Middle frontal gyrus (tissue), 1 donor: Measurements from ENCODE around the gene ZNF74.
"Not testable (repeated sequence)": the region's sequence is repeated elsewhere in the genome, so short reads cannot be mapped to it uniquely, and the experiment has no call there.

Experiments
- DNase-seq: peaks from one replicate; pipeline ENCODE4 v3.0.0-alpha.2; 2015; ENCODE audit warnings: low spot score; ENCODE audit errors: extremely low spot score

ZNF74 gene

DNA sequence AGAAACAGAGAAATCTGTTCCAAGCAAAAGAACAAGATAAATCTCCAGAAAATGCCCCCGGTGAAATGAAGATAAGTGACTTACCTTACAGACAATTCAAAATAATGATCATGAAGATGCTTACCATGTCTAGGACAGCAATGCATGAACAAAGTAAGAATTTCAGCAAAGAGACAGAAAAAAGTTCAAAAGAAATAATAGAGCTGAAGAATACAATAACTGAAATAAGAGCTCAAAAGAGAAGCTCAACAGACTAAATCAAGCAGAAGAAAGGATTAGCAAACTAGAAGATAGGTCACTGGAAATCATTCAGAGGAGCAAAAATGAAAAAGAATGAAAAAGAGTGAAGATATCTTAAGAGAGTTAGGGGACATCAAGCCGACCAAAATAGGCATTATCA lies 19.8 kb upstream of the ZNF74 start:
- DNase-seq: not testable (repeated sequence)

DNA sequence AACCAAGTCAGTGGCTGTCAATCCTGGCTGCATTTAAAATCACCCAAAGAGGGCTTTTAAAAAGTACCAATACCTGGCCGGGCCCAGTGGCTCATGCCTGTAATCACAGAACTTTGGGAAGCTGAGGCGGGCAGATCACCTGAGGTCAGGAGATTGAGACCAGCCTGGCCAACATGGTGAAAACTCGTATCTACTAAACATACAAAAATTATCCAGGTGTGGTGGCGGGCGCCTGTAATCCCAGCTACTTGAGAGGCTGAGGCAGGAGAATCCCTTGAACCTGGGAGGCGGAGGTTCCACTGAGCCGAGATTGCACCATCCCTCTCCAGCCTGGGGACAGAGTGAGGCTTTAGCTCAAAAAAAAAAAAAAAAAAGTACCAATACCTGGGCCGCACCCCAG lies 17.7 kb upstream of the ZNF74 start:
- not testable (repeated sequence) for DNase-seq

DNA sequence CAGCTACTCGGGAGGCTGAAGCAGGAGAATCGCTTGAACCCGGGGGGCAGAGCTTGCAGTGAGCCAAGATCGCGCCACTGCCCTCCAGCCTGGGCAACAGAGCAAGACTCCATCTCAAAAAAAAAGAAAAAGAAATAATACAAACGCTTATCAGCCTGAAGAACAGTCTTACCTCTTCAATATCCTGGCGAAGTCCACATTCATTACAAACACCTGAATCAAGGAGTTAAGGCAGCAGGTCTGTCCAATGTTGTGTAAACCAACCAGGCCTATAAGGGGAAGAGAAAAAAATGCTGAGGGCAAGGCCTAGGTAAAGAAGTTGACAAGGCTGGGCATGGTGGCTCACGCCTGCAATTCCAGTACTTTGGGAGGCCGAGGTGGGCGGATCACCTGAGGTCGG lies 17.0 kb upstream of the ZNF74 start:
- DNase-seq: not testable (repeated sequence)

DNA sequence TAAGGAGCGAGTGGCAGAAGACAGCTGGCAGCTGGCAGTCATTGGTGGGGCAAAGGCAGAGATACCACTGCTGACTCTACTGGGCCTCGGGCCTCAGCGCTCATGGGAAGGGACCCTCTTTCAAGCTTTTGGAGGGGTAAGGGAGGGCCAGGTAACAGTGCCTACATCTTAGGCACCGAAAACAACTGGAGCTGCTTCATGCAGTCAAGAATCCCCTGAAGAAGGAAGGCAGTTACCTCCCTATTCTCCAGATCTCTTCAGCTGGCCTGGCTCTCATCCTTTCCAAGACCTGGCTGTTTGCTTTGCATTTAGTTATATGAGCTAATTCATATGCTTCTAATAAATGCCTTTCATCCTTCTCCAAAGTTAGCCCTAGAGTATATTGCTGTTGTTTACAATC lies 15.8 kb upstream of the ZNF74 start:
- no peak for DNase-seq

DNA sequence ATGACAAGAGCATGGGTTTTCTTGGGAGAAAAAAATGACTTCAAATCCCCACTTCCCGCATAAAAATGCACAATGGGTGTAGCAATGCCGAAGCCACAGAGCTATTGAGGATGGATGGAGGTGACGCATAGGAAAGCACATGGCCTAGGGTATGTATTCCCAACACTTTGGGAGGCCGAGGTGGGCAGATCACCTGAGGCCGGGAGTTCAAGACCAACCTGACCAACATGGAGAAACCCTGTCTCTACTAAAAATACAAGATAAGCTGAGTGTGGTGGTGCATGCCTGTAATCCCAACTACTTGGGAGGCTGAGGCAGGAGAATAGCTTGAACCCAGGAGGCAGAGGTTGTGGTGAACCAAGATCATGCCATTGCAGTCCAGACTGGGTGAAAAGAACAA lies 15.3 kb upstream of the ZNF74 start:
- not testable (repeated sequence) for DNase-seq

DNA sequence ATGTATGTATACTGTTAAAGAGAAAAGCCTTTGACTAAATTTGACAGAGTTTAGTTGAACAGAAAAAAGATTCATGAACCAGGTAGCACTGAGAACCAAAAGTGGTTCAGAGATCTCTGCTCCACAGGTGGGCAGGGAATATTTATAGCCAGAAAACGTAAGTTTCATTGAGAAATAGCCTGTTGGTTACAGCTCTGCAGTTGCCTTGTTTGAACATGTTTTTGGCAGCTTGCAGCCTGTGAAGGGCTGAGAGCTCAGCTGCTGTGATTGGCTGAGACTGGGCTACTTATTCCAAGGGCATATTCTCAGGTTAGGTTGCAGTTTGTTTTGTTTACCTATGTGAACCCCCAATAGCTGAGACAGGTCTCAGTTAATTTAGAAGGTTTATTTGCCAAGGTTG lies 13.5 kb upstream of the ZNF74 start:
- no peak for DNase-seq

DNA sequence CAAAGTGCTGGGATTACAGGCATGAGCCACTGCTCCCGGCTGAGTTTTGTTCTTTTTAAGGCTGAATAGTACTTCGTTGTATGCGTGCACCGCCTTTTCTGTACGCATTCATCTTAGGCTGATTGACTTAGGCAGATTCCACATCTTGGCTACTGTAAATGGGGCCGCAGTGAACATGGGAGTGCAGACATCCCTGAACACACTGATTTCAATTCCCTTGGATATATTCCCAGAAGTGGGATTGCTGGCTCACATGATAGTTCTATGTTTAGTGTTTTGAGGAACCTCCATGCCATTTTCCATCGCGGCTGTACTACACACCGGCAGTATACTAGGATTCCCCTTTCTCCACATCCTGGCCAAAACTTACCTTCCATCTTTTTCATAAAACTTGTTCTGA lies 10.4 kb upstream of the ZNF74 start:
- DNase-seq: no peak

DNA sequence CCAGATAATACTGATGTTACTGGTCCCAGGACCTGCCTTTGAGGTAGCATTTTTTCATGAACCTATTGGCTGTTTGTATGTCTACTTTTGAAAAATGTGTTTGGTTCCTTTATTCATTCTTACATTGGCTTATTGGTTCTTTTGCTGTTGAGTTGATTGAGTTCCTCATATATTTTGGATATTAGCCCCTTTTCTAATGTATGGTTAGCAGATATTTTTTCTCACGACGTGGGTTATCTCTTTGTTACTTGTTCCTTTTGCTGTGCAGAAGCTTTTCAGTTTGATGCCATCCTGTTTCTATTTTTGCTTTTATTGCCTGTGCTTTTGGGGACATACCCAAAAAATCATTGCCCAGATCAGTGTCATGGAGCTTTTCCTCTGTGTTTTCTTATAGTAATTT lies 9.8 kb upstream of the ZNF74 start:
- no peak for DNase-seq

DNA sequence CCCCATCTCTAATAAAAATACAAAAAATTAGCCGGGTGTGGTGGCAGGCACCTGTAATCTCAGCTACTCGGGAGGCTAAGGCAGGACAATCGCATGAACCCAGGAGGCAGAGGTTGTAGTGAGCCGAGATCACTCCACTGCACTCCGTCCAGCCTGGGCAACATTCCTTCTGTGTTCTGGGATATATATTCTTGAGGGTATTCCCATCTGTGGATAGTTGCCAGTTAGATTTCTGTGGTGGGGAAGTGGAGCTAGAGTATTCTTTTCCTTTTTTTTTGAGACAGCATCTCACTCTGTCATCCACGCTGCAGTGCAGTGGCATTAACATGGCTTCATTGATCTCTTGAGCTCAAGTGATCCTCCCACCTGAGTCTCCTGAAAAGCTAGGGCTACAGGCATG lies 9.1 kb upstream of the ZNF74 start:
- DNase-seq: no peak

DNA sequence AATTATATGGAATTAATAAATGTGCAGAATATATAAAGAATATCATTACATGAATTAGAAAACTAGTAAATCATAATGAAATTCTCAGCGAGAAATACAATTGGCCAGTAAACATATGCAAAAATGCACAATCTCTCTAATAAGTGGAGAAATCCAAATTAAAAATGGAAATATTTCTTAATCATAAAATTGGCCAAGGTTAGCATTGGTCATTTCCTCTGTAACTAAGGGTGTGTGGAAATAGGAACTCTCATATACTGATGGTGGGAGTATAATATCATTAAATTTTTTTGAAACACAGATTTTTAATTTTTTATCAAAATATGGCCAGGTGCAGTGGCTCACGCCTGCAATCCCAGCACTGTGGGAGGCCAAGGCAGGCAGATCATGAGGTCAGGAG lies 7.6 kb upstream of the ZNF74 start:
- DNase-seq: no peak

DNA sequence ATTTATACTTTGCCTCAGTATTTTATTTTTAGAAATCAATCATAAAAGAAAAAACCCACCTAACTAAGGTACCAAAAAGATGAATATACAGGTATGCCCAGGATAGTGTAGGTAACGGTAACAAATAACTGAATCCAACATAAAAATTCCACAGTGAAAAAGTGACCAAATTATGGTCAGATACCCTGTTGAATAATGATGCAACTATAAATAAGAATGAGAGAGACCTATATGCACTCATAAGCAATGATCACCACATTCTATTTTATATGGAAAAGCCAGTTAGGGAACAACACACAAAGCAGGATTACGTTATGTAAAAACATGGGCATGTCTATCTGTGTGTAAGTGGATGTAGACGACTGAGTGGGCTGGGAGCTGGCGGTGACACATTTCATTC lies 7.0 kb upstream of the ZNF74 start:
- DNase-seq: no peak

DNA sequence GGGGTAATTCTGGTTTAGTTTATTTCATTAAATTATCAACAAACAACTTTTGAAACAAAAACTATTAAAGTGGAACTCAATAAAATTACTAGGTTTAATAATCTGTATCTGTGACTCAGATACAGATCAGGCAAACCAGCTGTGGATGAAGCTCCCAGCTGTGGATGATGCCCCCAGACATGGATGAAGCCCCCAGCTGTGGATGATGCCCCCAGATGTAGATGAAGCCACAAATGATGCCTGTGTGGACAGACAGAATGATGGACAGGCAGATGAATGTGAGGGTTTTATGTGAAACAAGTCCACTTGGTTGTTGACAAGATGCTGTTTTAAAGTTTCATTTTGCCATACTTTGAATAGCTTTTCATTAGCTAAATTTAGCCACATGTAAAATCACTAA lies 5.8 kb upstream of the ZNF74 start:
- DNase-seq: no peak

DNA sequence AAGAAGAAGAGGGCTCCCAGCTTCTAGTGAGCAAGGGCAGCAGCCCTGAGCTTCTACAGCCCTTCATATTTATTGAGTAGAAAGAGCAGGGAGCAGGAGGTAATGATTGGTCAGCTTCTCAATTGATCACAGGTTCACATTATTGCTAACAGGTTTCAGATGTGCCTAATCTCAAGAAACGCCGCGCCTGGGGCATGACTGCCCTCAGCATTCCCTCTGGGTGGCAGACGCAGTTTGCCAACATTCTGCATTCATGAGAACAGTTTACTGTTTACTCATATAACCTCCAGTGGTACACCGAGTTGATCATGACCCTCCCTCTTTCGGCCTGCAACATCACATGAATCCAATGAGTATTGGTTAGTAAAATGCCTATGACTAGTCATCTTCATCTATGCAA lies 4.7 kb upstream of the ZNF74 start:
- DNase-seq: no peak

DNA sequence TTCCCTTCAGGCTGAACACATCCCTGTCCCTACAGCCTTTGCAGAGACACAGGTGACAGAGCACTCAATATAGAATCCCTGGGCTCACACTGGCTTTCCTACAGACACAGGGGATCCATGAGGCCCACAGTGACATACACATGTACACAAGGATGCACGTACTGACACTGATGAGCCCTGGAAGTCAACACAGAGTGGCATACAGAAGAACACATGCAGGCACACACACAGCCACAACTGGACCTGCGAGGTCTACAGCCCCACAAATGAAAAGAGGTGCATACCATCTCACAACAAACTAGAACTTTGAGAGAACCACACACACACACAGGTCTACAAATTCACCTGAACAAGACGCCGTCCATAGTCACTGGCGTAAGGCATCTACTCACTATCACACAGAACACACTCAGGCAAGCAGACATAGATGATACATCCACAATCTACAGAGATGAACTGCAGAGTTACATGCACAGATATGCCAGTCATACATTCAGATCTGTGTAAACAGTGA lies 3.5 kb upstream of the ZNF74 start:
- no peak for DNase-seq

DNA sequence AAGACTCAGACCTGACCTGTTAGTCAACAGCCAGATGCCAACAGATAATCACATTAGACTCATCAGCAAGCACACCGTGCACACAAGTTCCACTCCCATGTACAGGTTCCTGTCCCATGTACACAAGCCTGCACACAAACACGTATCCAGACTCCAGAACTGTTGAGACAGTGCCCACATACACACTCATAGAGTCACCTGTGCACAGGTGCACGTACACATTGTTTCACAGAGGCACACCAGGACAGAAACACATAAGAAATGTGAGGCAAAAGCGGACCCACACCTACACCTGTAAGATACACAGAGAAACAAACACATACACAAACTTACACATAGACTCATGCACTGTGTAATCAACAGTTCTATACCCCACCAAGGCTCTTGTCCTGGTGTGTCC lies 2.7 kb upstream of the ZNF74 start:
- DNase-seq: no peak

DNA sequence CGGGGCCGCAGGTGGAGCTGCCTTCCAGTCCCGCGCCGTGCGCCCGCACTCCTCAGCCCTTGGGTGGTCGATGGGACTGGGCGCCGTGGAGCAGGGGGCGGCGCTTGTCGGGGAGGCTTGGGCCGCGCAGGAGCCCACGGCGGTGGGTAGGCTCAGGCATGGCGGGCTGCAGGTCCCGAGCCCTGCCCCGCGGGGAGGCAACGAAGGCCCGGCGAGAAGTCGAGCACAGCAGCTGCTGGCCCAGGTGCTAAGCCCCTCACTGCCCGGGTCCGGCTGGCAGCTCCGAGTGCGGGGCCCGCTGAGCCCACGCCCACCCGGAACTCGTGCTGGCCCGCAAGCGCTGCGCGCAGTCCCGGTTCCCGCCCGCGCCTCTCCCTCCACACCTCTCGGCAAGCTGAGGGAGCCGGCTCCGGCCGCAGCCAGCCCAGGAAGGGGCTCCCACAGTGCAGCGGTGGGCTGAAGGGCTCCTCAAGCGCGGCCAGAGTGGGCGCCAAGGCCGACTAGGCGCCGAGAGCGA lies 1.5 kb upstream of the ZNF74 start:
- not testable (repeated sequence) for DNase-seq

DNA sequence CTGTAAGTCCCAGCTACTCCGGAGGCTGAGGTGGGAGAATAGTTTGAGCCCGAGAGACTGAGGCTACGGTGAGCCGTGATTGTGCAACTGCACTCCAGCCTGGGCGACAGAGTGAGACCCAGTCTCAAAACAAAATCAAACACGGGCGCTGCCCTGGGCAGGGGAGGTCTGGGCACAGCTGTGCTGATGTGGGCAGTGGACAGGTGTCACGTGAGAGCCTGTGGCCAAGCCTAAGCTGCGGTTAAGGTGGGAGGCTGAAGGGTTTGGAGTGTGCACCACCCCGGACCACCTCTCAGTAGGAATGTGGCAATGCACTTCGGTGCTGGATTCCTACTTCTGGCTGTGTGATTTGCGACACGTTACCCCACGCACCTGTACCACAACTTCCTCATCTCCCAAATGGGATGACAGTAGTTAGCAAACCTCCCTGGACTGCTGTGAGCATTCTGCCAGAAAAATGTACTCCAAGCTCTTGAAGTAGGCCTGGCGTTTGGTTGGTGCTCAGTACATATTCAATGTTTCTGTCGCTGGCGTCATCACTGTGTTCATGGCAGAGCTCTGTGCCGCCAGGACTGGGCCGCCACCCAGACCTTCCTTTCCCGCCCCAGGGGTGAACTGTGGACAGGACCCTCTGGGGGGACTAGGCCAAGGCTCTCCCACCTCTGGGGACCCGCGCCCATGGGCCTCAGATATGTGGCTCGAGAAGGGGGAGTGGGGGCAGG lies 807 bp upstream of the ZNF74 start:
- DNase-seq: no peak

DNA sequence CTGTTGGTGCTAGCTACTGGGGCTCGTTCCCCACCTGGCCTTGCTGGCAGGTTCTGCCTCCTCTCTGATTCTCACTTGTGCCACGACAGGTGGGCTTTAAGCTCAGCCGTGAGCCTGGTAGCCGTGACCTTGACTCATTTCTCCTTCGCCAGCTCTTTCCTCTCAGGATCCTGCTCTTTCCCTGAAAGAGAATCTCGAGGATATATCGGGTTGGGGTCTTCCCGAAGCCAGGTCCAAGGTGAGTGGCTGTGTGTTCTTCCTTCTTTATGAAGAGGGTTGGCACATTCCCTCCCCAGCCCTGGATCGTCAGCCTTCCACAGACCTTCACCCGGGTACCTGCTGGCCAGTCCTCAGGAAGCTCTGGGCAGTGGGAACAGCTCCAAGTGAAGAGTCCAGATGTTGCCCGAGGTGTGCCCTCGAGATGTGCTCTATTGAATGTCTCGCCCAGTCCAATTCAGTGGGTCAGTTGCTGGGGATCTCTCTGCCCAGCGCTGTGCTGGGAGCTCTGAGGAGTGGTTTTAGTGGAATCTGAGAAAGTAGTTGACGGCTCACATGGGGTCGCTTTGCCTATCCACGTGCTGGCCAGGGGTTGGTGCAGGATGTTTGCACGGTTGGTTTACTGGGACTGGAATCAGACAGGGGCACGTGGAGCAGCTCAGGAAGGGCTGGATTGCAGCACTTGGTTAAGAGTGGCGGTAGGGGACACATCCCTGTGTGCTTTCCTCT lies 1.4 kb downstream of the ZNF74 start:
- no peak for DNase-seq

DNA sequence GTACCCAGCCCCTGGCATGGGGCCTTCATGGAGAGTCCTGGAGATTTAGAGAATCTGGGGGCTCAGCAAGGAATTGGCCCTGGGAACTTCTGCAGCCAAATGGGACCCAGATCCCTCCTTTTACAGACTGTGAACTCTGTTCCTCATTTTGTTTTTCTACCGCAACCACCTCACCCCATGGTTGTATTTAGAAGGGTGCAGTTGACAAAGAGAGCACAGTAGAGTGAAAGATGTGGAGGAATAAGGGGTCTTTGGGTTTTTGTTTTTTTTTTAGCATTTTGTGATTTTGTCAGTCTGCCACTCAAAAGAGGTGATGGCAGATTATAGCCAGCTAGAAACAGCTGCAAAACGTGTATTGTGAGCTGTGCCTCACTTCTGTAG lies 1.9 kb downstream of the ZNF74 start:
- DNase-seq: no peak

DNA sequence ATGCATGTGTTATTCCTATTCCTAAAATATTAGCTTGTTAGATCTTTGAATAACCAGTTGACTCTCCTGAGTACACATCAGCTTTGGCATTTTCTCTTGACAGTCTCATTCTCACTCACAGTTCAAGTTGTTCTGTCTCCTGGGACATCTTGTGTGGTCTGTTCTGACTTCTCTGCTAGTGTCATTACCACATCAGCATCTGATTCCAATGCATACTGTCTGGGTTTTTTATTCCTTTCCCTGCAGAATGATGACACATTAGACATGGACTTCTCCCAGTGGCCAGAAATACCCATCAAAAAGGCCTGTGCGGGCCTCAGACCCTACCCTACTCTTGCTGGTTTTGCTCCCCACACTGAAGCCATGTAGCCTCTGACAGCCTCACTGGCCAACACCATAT lies 2.7 kb downstream of the ZNF74 start:
- no peak for DNase-seq

DNA sequence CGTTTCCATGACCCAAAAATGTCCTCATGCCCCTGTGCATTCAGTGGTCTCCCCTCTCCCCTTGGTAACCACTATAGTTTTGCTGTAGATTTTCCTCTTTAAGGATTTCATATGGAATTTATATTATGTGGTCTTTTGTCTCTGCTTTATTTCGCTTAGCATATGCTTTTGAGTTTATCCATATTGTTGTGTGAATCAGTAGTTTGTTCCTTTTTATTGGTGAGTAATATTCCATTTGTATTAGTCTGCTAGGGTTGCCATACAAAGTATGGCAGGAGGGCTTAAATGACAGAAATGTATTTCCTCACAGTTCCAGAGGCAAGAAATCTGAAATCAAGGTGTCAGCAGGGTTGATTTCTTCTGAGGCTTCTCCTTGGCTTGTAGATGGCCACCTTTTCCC lies 3.5 kb downstream of the ZNF74 start:
- no peak for DNase-seq

DNA sequence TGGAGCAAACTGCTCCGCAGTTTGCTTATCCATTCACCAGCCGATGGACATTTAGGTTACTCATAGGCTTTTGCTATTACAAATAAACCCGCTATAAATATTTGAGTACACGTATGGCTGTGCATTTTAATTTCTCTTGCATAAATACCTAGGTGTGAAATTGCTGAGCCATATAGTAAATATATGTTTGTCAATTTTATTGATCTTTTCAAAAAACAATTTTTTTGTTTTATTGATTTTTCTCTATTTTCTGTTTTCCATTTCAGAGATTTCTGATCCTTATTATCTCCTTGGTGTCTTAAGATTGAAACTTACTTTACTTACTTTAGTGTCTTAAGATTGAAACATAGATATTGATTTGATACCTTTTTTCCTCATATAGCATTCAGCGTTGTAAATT lies 4.5 kb downstream of the ZNF74 start:
- no peak for DNase-seq
